Activated CD8-positive, alpha-beta memory T cell treated with anti-CD3 and anti-CD28 coated beads for 36 hours (primary cell): ENCODE data around the gene STAT5A. TPM values are rescaled to one million over a fixed set of nuclear protein-coding genes. Genes with fewer than 3 reads are reported as not detected.
"Not testable (repeated sequence)": the region's sequence is repeated elsewhere in the genome, so short reads cannot be mapped to it uniquely, and the experiment has no call there.

ENCODE experiments used
- CTCF ChIA-PET: fragments of 350-600 bp; sonication (Branson Sonifier 250); formaldehyde crosslinking; loops from one replicate; lab custom pipeline; 2021; ENCODE audit warnings: antibody characterized with exemption; lab: Charles Lee
- POLR2A ChIA-PET: fragments of 350-600 bp; sonication (Branson Sonifier 250); formaldehyde crosslinking; loops from one replicate; lab custom pipeline; 2021; ENCODE audit warnings: antibody characterized with exemption; lab: Charles Lee
- total RNA-seq, 2 experiments: library from RNA; stranded (reverse); gene quantifications; one replicate each; pipeline ENCODE4 v1.2.3, GENCODE V29; 2021

STAT5A gene
- total RNA-seq = 100 to 1,000 TPM; 197 TPM

DNA sequence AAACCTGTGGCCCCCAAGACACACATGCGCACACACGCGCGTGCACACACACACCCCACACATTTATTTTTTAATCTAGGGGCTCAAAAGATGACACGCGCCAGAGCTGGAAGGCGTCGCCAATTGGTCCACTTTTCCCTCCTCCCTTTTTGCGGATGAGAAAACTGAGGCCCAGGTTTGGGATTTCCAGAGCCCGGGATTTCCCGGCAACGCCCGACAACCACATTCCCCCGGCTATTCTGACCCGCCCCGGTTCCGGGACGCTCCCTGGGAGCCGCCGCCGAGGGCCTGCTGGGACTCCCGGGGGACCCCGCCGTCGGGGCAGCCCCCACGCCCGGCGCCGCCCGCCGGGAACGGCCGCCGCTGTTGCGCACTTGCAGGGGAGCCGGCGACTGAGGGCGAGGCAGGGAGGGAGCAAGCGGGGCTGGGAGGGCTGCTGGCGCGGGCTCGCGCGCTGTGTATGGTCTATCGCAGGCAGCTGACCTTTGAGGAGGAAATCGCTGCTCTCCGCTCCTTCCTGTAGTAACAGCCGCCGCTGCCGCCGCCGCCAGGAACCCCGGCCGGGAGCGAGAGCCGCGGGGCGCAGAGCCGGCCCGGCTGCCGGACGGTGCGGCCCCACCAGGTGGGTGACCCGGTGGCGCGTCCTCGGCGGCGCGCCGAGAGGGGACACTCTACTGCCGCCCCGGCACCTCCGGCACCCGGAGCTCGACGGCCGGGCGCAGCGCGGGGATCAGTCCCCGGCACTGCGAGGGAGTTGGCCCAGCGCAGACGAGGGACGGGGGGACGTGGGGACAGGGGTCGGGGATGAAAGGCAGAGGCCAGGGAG lies at the start of gene STAT5A:
TSS of gene STAT5A (plus strand) at position 522 of the 826 bp plus-strand sequence. CDS start 914 bp downstream, outside the sequence.
- ChIA-PET POLR2A (interaction anchor here (0.6 to 4.2 kb wide), 13 partner anchors 9 to 134 kb away, joined by 3 to 30 read pairs (median 8); partner anchors contain the start of gene STAT3), CTCF (interaction anchor here (0.6 to 4.0 kb wide), 6 partner anchors 14 to 290 kb away, joined by 3 to 19 read pairs (median 4); partner anchors contain the start of genes PSMC3IP and STAT3)

DNA sequence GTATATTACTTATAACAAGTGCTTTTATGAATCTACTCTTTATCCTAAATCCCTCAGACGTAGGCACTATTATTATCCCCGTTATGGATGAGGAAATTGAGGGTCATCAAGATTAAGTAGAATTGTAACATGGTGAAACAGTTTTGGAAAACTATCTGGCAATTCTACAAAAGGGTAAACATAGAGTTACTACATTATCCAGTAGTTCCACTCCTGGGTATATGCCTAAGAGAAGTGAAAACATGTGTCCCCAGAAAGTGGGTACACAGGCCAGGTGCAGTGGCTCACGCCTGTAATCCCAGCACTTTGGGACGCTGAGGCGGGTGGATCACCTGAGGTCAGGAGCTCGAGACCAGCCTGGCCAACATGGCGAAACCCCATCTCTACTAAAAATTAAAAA lies 48.7 kb upstream of the STAT5A start:
- CTCF ChIA-PET, POLR2A ChIA-PET: not testable (repeated sequence)

DNA sequence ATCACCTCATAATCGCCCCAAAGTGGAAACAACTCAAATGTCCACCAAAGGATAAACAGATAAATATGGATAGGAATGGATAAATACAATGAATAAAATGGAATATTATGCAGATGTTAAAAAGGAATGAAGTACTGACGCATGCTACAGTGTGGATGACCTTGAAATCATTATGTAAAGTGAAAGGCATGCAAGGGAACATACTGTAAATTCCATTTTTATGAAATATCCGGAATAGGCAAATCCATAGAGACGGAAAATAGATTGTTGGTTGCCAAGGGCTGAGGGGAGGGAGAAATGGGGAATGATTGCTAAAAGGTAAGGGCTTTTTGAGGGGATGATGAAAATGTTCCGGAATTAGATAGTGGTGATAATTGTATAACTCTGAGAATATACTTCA lies 48.1 kb upstream of the STAT5A start:
- ChIA-PET POLR2A (no interaction called here), CTCF (no interaction called here)

DNA sequence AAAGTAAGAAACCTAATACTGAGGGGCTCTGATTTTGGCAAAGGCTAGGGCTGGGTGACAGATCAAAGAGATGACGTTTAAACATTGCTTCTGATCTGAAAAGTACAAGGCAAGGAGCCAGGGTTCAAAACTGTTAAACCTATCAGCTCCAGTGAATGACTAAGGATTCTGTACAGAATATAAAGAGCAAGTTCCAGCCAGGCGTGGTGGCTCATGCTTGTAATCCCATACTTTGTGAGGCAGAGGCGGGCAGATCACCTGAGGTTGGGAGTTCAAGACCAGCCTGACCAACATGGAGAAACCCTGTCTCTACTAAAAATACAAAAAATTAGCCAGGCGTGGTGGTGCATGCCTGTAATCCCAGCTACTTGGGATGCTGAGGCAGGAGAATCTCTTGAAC lies 47.4 kb upstream of the STAT5A start:
- CTCF ChIA-PET, POLR2A ChIA-PET: not testable (repeated sequence)

DNA sequence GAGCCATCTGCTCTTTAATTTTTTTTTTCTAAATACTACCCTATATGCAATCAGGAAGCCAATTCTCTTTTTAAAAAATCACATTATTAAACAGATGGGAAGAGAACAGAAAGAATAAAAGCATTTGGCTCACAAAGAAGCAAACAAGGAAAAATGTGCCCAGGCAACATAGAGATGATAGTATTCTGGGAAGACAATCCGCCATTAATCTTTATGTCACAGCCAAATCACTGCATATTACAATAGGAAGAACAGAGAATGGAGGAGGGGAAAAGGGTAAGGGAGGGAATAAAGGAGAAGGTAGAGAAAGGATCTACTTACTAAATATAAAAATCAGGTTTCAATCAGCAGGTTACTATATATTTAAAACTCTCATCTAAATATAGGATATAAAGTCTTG lies 46.4 kb upstream of the STAT5A start:
- ChIA-PET CTCF (no interaction called here), POLR2A (no interaction called here)

DNA sequence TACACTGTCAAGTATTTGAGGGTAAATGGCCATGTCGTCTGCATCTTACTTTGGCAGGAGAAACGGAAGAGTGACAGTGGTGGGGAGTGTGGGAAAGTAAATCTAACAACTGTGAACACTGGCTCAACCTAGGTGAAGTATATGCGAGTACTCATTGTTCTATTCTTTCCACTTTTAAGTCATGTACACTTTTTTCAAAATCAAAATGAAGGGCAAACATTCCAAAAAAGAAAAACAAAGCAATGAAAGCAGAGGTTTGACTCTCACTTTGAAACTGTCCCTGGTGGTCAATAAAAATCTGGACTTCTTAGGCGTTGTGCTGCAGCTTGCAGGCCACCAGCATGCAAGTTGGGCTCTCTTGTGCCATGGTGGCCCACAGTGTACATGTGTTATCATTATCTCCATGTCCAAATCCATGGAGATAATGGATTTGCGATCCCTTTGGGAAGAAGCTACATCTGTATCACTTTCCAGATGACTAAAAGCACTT lies 44.8 kb upstream of the STAT5A start:
- POLR2A ChIA-PET = interaction anchor here (0.7 kb wide), 1 partner anchor 128 kb away, joined by 5 read pairs; no protein-coding TSS in a partner anchor
- CTCF ChIA-PET = no interaction called here

DNA sequence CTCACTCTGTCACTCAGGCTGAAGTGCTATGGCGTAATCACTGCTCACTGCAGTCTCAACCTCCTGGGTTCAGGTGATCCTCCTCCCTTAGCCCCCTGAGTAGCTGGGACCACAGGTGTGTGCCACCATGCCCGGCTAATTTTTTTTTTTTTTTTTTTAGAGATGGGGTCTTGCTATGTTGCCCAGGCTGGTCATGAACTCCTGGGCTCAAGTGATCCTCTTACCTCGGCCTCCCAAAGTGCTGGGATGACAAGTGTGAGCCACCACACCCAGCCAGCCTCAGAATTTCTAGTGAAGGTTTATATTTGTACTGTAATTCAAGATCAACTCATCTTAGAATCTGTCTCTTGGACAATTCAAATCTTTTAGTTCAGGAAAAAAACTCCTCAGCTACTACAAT lies 44.2 kb upstream of the STAT5A start:
- CTCF ChIA-PET = not testable (repeated sequence)
- POLR2A ChIA-PET = interaction anchor here (0.7 kb wide), 1 partner anchor 128 kb away, joined by 5 read pairs; no protein-coding TSS in a partner anchor

DNA sequence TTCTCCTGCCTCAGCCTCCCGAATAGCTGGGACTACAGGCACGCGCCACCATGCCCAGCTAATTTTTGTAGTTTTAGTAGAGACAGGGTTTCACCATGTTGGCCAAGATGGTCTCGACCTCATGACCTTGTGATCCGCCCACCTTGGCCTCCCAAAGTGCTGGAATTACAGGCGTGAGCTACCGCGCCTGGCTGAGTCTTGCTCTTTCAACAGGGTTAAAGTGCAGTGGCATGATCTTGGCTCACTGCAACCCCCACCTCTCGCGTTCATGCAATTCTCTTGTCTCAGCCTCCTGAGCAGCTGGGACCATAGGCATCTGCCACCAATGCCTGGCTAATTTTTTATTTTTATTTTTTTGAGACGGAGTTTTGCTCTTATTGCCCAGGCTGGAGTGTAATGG lies 43.1 kb upstream of the STAT5A start:
- POLR2A ChIA-PET = interaction anchor here (0.6 kb wide), 1 partner anchor 13 kb away, joined by 3 read pairs; no protein-coding TSS in a partner anchor
- CTCF ChIA-PET = interaction anchor here (0.7 kb wide), 1 partner anchor 125 kb away, joined by 3 read pairs; no protein-coding TSS in a partner anchor

DNA sequence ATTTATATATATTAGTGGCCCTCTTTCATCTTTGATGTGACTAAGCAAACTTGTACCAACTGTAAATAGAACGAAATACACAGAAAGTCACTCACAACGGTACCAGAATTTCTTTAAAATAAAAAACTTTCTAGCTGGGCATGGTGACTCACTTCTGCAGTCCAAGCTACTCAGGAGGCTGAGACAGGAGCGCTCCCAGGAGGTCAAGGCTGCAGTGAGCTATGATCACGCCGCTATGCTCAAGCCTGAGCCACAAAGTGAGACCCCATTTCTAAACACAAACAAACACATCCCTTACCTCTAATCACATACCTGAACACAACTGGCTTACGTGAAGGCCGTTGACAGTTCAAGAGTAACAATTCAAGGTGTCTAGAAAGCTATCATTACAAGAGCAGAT lies 41.8 kb upstream of the STAT5A start:
- POLR2A ChIA-PET = interaction anchor here (0.6 to 3.1 kb wide), 4 partner anchors 21 to 48 kb away, joined by 3 to 32 read pairs (median 16); partner anchors contain the start of genes STAT5A and STAT5B

DNA sequence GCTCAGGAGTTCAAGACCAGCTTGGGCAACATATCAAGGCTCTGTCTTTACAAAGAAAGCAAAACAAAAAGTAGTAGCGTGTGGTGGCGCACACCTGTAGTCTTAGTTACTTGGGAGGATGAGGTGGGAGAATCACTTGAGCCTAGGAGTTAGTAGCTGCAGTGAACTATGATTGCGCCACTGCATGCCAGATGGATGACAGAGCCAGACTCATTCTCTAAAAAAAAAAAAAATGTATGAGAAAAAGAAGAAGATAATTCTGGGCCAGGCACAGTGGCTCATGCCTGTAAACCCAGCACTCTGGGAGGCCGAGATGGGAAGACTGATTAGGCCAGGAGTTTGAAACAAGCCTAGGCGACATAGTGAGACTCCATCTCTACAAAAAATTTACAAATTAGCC lies 40.6 kb upstream of the STAT5A start:
- CTCF ChIA-PET = interaction anchor here (0.8 to 3.3 kb wide), 8 partner anchors 20 to 158 kb away, joined by 3 to 17 read pairs (median 6); partner anchors contain the start of genes HCRT, RAB5C and STAT5B
- POLR2A ChIA-PET = interaction anchor here (1.4 to 3.1 kb wide), 5 partner anchors 20 to 40 kb away, joined by 7 to 32 read pairs (median 10); partner anchors contain the start of genes STAT5A and STAT5B

More for the DNA sequence above, 41.8 kb upstream of the STAT5A start:
- CTCF ChIA-PET = interaction anchor here (1.0 to 3.3 kb wide), 4 partner anchors 22 to 66 kb away, joined by 3 to 17 read pairs (median 6); no protein-coding TSS in a partner anchor

DNA sequence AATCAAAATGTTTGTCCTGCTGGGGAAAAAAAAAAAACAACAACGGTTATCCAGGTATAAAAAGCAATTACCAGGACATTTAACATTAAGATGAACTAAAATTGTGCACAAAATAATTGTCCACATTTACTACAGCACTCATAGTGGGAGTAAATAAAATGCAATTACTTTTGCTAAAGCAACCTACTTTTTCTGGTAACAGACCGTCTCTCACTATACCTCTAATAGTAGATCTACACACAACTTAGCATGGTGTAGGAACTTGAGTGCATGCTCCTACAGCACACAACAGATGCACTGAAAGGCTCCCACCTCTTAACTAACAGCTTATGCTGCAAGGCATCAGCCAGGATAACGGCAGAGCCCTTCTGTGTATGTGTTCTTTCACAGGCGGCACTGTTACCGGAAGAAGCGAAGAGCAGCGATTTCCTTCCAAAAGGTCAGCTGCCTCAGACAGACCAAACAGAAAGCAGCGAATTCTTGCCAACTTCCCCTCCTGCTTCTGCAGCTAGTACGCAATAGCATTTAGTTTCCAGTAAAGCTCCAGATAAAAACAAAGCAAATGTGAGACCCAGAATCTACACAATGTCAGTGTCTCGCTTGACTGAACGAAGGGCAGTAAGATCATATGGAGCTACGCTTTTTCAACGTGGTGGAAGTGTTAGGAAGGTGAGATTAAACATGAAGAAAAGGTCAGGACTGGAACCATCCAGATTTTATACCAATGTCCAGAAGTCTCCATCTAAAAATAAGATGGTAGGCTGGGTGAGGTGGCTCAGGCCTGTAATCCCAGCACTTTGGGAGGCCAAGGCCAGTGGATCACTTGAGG lies 39.7 kb upstream of the STAT5A start:
- ChIA-PET CTCF (interaction anchor here (0.6 to 3.3 kb wide), 11 partner anchors 13 to 232 kb away, joined by 3 to 17 read pairs (median 3); partner anchors contain the start of genes HCRT, RAB5C, STAT5A and STAT5B), POLR2A (interaction anchor here (0.6 to 3.1 kb wide), 11 partner anchors 17 to 1908 kb away, joined by 3 to 32 read pairs (median 7); partner anchors contain the start of genes STAT3, STAT5A and STAT5B)

DNA sequence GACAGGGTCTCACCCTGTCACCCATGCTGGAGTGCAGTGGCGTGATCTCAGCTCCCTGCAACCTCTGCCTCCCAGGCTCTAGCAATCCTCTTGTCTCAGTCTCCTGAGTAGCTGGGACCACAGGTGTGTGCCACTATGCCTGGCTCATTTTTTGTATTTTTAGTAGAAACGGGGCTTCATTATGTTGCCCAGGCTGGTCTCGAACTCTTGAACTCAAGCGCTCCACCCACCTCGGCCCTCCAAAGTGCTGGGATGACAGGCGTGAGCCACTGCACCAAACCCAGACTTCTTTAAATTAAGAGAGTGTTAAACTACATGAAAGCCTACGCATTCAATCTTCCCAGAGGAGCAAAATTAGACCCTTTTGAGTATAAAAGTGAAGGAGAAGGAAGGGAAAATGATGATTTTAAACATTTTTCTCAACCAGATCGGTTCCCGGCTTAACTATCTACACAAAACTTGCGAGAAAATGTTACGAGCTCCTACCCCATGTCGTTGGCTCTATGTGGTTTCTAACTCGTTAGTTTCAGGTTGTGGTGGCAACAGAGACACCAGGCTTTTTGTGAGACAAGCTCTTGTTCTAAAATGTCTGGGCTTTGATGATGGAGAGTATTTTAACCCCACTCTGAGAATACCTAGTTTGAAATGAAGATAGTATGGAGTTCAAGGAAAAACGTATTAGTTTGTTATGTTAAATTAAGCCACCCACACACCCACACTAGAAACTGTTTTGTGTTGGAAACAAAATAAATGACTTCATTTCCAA lies 38.4 kb upstream of the STAT5A start:
- POLR2A ChIA-PET = interaction anchor here (0.6 to 4.2 kb wide), 8 partner anchors 15 to 139 kb away, joined by 3 to 57 read pairs (median 4); partner anchors contain the start of genes GHDC, STAT3 and STAT5A
- CTCF ChIA-PET = interaction anchor here (0.6 to 3.2 kb wide), 6 partner anchors 20 to 105 kb away, joined by 3 to 16 read pairs (median 4); partner anchors contain the start of gene STAT5A

DNA sequence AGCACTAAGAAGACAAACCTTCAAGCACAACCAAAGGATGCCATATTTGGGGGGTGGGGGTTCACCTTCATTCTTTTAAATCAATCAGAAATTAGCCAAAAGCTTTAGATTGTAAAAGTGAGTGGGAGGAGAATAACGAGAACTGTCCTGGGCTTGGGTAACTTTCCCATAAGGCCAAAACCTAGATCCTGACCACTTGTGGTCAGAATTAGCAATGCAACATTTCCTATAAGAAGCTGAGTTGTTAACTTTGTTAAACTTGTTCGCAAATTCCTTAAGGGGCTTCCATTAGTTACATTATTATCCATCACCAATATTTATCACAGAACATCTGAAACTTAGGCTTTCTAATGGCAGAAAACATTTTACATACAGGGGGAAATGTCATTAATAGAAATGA lies 37.2 kb upstream of the STAT5A start:
- POLR2A ChIA-PET = interaction anchor here (0.8 to 4.2 kb wide), 2 partner anchors 18 to 35 kb away, joined by 3 to 57 read pairs; no protein-coding TSS in a partner anchor

DNA sequence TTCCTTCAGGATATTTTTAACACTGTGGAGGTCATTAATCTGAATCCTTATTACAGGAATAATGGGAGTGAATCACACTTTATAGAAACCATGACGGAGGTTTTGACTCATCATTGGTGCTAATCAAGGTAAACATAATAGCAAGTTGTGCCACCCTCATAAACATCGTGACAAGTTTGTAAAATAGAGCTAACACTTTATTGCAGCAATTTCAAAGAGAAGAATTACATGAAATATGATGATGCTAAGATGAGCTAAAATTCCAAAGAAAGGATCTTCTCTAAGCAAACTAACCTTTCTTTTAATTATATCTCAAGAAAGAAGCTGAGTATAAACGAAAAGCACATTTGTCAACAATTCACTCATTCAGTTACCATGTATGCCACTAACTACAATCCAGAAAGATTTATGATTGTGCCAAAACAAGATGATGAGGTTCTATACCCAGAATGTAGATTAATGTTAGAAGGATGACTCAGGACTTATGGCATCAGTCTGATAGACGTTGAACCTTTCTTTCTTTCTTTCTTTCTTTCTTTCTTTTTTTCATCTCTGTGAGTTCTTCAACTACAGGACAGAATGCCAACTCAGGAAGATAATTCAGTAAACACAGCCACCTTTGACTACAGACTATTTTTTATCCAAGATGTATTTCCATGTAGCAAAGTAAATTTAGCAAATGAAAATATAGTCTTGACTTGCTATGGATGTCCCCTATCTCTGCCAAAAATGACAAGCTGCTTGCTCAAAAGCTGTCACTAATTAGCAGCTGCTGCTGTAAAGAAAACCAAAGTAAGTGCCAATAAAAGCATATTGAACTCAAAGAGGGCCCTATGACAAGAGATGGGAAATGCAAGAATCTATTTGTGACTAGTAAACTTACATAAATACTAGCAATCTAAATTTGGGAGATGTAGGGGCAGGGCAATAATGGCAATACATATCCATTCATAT lies 35.4 kb upstream of the STAT5A start:
- ChIA-PET POLR2A (interaction anchor here (0.7 to 4.2 kb wide), 3 partner anchors 17 to 36 kb away, joined by 4 to 57 read pairs (median 8); partner anchors contain the start of gene STAT5A), CTCF (interaction anchor here (1.0 to 3.2 kb wide), 4 partner anchors 17 to 31 kb away, joined by 4 to 16 read pairs (median 6); no protein-coding TSS in a partner anchor)

More for the DNA sequence above, 37.2 kb upstream of the STAT5A start:
- CTCF ChIA-PET = interaction anchor here (1.3 to 3.2 kb wide), 3 partner anchors 19 to 29 kb away, joined by 4 to 16 read pairs (median 14); no protein-coding TSS in a partner anchor

DNA sequence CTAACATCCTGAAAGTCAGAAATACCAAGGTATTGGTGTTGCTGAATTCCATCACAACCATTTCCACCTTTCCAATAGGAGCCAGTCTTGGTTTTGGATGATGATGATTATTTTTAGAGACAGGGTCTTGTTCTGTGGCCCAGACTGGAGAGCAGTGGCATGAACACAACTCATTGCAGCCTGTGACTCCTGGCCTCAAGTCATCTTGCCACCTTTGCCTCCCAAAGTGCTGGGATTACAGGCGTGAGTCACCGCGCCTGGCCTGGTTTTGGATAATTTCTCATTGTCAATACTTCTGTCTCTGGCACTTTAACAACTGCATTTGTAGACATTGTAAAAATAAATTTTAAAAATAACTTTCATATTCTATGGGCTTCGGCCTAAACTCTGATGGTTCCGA lies 34.7 kb upstream of the STAT5A start:
- POLR2A ChIA-PET = interaction anchor here (0.7 to 4.2 kb wide), 2 partner anchors 16 to 21 kb away, joined by 4 to 57 read pairs; no protein-coding TSS in a partner anchor
- CTCF ChIA-PET = interaction anchor here (1.0 kb wide), 1 partner anchor 18 kb away, joined by 5 read pairs; no protein-coding TSS in a partner anchor

DNA sequence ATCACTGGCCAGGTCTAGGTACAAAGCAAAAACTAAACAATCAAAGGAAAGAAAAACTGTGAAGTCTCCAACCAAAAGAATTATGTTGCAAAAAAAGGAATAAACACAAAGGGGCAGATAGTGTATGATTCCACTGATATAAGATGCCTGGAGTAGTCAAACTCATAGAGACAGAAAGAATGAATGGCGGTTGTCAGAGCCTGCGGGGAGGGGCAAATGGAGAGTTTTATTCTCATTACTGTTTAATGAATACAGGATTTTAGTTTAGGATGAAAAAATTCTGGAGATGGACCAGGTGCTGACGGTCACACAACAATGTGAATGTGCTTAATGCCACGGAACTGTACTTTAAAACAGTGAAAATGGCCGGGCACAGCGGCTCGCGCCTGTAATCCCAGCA lies 32.9 kb upstream of the STAT5A start:
- POLR2A ChIA-PET = no interaction called here

More for the DNA sequence above, 32.9 kb upstream of the STAT5A start:
- CTCF ChIA-PET = interaction anchor here (0.5 kb wide), 1 partner anchor 32 kb away, joined by 3 read pairs; no protein-coding TSS in a partner anchor
